22Rv1 (cell line): ENCODE data around the gene SHC1.

Source experiments
- CTCF ChIP-seq: fragments of 450-650 bp; IDR thresholded peaks from 2 replicates; pipeline ENCODE4 v1.5.1; 2017; ENCODE audit warnings: mild to moderate bottlenecking
- ZFX ChIP-seq: fragments of 450-650 bp; IDR thresholded peaks from 2 replicates; pipeline ENCODE4 v1.6.1; 2017; ENCODE audit warnings: antibody characterized with exemption, borderline replicate concordance

GRCh38 chr1:155010211-155010918 lies 39.8 kb upstream of the SHC1 start:
- TF ChIP-seq CTCF (no peak), ZFX (no peak)
